SK-N-SH treated with all-trans-retinoic acid at 6 μM for 48 hours (cell line): ENCODE data around the gene HOXA6.

Source experiments
- ATAC-seq: fragments of 200-7000 bp; cut with Tn5 transposase; 3 replicates; pipeline ENCODE4 v1.9.1; 2020; ENCODE audit warnings: mild to moderate bottlenecking, moderate library complexity
- ARNTL ChIP-seq: fragments of 450-650 bp; formaldehyde crosslinking; IDR thresholded peaks from 2 replicates; pipeline ENCODE4 v1.5.0; 2020; ENCODE audit warnings: low read depth, mild to moderate bottlenecking, moderate library complexity, borderline replicate concordance
- BACH2 ChIP-seq: fragments of 250-450 bp; sonication (Bioruptor Pico); IDR thresholded peaks from 2 replicates; pipeline ENCODE4 v1.9.0; 2021; ENCODE audit warnings: mild to moderate bottlenecking, borderline replicate concordance
- CSDC2 ChIP-seq: fragments of 250-450 bp; sonication (Bioruptor Pico); IDR thresholded peaks from 2 replicates; pipeline ENCODE4 v1.5.0; 2020; ENCODE audit warnings: mild to moderate bottlenecking, moderate library complexity
- ESRRG ChIP-seq: fragments of 250-450 bp; sonication (Bioruptor Pico); IDR thresholded peaks from 2 replicates; pipeline ENCODE4 v1.6.1; 2021; ENCODE audit warnings: mild to moderate bottlenecking
- GLIS3 ChIP-seq: fragments of 250-450 bp; sonication (Bioruptor Pico); IDR thresholded peaks from 2 replicates; pipeline ENCODE4 v1.5.0; 2020; ENCODE audit warnings: mild to moderate bottlenecking, moderate library complexity
- ISL1 ChIP-seq: fragments of 250-450 bp; sonication (Bioruptor Pico); IDR thresholded peaks from 2 replicates; pipeline ENCODE4 v2.1.2; 2022; ENCODE audit warnings: mild to moderate bottlenecking, moderate library complexity
- OSR1 ChIP-seq: fragments of 250-450 bp; sonication (Bioruptor Pico); IDR thresholded peaks from 2 replicates; pipeline ENCODE4 v1.8.0; 2022; ENCODE audit warnings: moderate library complexity, mild to moderate bottlenecking, inconsistent platforms
- PPARA ChIP-seq: fragments of 250-450 bp; sonication (Bioruptor Pico); IDR thresholded peaks from 2 replicates; pipeline ENCODE4 v1.5.0; 2020; ENCODE audit warnings: mild to moderate bottlenecking, borderline replicate concordance
- RARB ChIP-seq: fragments of 250-450 bp; sonication (Bioruptor Pico); IDR thresholded peaks from 2 replicates; pipeline ENCODE4 v1.8.0; 2021; ENCODE audit warnings: mild to moderate bottlenecking, moderate library complexity
- SNAI2 ChIP-seq: fragments of 250-450 bp; sonication (Bioruptor Pico); IDR thresholded peaks from 2 replicates; pipeline ENCODE4 v1.5.0; 2020; ENCODE audit warnings: mild to moderate bottlenecking, moderate library complexity
- TCF4 ChIP-seq: fragments of 250-450 bp; sonication (Bioruptor Pico); IDR thresholded peaks from 2 replicates; pipeline ENCODE4 v1.8.0; 2021; ENCODE audit warnings: mild to moderate bottlenecking, moderate library complexity, borderline replicate concordance
- TOX ChIP-seq: fragments of 250-450 bp; sonication (Bioruptor Pico); IDR thresholded peaks from 2 replicates; pipeline ENCODE4 v1.8.0; 2021; ENCODE audit warnings: mild to moderate bottlenecking, moderate library complexity, borderline replicate concordance
- ZC3H10 ChIP-seq: fragments of 250-450 bp; sonication (Bioruptor Pico); IDR thresholded peaks from 2 replicates; pipeline ENCODE4 v1.5.1; 2021; ENCODE audit warnings: mild to moderate bottlenecking, moderate library complexity
- ZFP3 ChIP-seq: fragments of 250-450 bp; sonication (Bioruptor Pico); IDR thresholded peaks from 2 replicates; pipeline ENCODE4 v1.5.0; 2020; ENCODE audit warnings: mild to moderate bottlenecking, moderate library complexity
- ZFP30 ChIP-seq: fragments of 450-650 bp; formaldehyde crosslinking; IDR thresholded peaks from 2 replicates; pipeline ENCODE4 v1.5.0; 2022; ENCODE audit warnings: mild to moderate bottlenecking, moderate library complexity
- ZNF565 ChIP-seq: fragments of 450-650 bp; formaldehyde crosslinking; conservative IDR thresholded peaks from 2 replicates; pipeline ENCODE4 v1.5.0; 2020; ENCODE audit warnings: low read depth, mild to moderate bottlenecking, moderate library complexity
- ZNF8 ChIP-seq: fragments of 450-650 bp; formaldehyde crosslinking; IDR thresholded peaks from 2 replicates; pipeline ENCODE4 v1.5.0; 2020; ENCODE audit warnings: mild to moderate bottlenecking, moderate library complexity
- TF ChIP-seq, protein P1 (sequence below): fragments of 250-450 bp; sonication (Bioruptor Pico); IDR thresholded peaks from 2 replicates; pipeline ENCODE4 v1.8.0; 2020; ENCODE audit warnings: mild to moderate bottlenecking, moderate library complexity, borderline replicate concordance
- TF ChIP-seq, protein P2 (sequence below): fragments of 250-450 bp; sonication (Bioruptor Pico); IDR thresholded peaks from 2 replicates; pipeline ENCODE4 v1.5.1; 2020; ENCODE audit warnings: low read depth, mild to moderate bottlenecking, moderate library complexity
- TF ChIP-seq, protein P3 (sequence below): fragments of 250-450 bp; sonication (Bioruptor Pico); IDR thresholded peaks from 2 replicates; pipeline ENCODE4 v1.5.0; 2020; ENCODE audit warnings: mild to moderate bottlenecking, moderate library complexity
- TF ChIP-seq, protein P4 (sequence below): fragments of 250-450 bp; sonication (Bioruptor Pico); IDR thresholded peaks from 2 replicates; pipeline ENCODE4 v1.8.0; 2021; ENCODE audit warnings: low read depth, mild to moderate bottlenecking, moderate library complexity, borderline replicate concordance
- TF ChIP-seq, protein P5 (sequence below): fragments of 250-450 bp; sonication (Bioruptor Pico); IDR thresholded peaks from 2 replicates; pipeline ENCODE4 v1.5.1; 2021; ENCODE audit warnings: mild to moderate bottlenecking, moderate library complexity

The HOXA6 gene

DNA sequence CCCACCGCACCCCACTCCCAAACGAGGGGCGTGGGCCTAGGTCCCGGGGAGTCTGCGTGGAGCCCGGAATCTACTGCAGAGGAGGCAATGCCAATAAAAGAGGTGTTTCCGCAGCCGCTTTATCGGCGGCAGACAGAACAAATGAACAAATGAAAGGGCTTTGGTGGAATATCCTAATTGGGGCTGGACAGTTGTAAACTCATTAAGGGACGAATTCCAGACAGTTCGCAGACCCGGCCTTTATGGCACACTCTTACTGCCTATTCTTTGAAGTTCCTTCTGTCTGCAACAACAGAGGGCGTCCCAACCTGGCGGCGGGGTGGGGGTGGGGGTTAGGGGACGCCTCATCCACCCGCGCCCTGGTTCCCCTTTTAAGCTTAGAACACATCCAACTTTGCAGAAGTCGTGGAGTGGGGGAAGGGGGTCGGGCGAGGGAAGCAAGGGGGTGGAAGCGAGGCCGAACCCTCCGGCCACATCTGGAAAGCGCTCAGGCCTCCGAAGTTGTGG, 13.7 kb upstream of the HOXA6 start:
- no peak for ATAC-seq
- TF ChIP-seq, protein P1, sequence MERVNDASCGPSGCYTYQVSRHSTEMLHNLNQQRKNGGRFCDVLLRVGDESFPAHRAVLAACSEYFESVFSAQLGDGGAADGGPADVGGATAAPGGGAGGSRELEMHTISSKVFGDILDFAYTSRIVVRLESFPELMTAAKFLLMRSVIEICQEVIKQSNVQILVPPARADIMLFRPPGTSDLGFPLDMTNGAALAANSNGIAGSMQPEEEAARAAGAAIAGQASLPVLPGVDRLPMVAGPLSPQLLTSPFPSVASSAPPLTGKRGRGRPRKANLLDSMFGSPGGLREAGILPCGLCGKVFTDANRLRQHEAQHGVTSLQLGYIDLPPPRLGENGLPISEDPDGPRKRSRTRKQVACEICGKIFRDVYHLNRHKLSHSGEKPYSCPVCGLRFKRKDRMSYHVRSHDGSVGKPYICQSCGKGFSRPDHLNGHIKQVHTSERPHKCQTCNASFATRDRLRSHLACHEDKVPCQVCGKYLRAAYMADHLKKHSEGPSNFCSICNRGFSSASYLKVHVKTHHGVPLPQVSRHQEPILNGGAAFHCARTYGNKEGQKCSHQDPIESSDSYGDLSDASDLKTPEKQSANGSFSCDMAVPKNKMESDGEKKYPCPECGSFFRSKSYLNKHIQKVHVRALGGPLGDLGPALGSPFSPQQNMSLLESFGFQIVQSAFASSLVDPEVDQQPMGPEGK = no peak
- TF ChIP-seq TOX (CRISPR knock-in tag) (no peak), CSDC2 (CRISPR knock-in tag) (no peak), GLIS3 (CRISPR knock-in tag) (no peak), OSR1 (CRISPR knock-in tag) (no peak), ZFP30 (CRISPR knock-in tag) (no peak), ZFP3 (CRISPR knock-in tag) (no peak), ARNTL (CRISPR knock-in tag) (no peak), ISL1 (CRISPR knock-in tag) (no peak), ZNF8 (CRISPR knock-in tag) (no peak), RARB (CRISPR knock-in tag) (no peak), ESRRG (no peak), SNAI2 (no peak), BACH2 (CRISPR knock-in tag) (no peak)
- TF ChIP-seq, protein P2, sequence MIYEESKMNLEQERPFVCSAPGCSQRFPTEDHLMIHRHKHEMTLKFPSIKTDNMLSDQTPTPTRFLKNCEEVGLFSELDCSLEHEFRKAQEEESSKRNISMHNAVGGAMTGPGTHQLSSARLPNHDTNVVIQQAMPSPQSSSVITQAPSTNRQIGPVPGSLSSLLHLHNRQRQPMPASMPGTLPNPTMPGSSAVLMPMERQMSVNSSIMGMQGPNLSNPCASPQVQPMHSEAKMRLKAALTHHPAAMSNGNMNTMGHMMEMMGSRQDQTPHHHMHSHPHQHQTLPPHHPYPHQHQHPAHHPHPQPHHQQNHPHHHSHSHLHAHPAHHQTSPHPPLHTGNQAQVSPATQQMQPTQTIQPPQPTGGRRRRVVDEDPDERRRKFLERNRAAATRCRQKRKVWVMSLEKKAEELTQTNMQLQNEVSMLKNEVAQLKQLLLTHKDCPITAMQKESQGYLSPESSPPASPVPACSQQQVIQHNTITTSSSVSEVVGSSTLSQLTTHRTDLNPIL = no peak
- TF ChIP-seq, protein P3, sequence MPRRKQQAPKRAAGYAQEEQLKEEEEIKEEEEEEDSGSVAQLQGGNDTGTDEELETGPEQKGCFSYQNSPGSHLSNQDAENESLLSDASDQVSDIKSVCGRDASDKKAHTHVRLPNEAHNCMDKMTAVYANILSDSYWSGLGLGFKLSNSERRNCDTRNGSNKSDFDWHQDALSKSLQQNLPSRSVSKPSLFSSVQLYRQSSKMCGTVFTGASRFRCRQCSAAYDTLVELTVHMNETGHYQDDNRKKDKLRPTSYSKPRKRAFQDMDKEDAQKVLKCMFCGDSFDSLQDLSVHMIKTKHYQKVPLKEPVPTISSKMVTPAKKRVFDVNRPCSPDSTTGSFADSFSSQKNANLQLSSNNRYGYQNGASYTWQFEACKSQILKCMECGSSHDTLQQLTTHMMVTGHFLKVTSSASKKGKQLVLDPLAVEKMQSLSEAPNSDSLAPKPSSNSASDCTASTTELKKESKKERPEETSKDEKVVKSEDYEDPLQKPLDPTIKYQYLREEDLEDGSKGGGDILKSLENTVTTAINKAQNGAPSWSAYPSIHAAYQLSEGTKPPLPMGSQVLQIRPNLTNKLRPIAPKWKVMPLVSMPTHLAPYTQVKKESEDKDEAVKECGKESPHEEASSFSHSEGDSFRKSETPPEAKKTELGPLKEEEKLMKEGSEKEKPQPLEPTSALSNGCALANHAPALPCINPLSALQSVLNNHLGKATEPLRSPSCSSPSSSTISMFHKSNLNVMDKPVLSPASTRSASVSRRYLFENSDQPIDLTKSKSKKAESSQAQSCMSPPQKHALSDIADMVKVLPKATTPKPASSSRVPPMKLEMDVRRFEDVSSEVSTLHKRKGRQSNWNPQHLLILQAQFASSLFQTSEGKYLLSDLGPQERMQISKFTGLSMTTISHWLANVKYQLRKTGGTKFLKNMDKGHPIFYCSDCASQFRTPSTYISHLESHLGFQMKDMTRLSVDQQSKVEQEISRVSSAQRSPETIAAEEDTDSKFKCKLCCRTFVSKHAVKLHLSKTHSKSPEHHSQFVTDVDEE (CRISPR knock-in tag) = no peak
- TF ChIP-seq, protein P4, sequence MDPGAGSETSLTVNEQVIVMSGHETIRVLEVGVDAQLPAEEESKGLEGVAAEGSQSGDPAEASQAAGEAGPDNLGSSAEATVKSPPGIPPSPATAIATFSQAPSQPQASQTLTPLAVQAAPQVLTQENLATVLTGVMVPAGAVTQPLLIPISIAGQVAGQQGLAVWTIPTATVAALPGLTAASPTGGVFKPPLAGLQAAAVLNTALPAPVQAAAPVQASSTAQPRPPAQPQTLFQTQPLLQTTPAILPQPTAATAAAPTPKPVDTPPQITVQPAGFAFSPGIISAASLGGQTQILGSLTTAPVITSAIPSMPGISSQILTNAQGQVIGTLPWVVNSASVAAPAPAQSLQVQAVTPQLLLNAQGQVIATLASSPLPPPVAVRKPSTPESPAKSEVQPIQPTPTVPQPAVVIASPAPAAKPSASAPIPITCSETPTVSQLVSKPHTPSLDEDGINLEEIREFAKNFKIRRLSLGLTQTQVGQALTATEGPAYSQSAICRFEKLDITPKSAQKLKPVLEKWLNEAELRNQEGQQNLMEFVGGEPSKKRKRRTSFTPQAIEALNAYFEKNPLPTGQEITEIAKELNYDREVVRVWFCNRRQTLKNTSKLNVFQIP (CRISPR knock-in tag) = no peak
- TF ChIP-seq, protein P5, sequence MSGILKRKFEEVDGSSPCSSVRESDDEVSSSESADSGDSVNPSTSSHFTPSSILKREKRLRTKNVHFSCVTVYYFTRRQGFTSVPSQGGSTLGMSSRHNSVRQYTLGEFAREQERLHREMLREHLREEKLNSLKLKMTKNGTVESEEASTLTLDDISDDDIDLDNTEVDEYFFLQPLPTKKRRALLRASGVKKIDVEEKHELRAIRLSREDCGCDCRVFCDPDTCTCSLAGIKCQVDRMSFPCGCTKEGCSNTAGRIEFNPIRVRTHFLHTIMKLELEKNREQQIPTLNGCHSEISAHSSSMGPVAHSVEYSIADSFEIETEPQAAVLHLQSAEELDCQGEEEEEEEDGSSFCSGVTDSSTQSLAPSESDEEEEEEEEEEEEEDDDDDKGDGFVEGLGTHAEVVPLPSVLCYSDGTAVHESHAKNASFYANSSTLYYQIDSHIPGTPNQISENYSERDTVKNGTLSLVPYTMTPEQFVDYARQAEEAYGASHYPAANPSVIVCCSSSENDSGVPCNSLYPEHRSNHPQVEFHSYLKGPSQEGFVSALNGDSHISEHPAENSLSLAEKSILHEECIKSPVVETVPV (CRISPR knock-in tag) = no peak

DNA sequence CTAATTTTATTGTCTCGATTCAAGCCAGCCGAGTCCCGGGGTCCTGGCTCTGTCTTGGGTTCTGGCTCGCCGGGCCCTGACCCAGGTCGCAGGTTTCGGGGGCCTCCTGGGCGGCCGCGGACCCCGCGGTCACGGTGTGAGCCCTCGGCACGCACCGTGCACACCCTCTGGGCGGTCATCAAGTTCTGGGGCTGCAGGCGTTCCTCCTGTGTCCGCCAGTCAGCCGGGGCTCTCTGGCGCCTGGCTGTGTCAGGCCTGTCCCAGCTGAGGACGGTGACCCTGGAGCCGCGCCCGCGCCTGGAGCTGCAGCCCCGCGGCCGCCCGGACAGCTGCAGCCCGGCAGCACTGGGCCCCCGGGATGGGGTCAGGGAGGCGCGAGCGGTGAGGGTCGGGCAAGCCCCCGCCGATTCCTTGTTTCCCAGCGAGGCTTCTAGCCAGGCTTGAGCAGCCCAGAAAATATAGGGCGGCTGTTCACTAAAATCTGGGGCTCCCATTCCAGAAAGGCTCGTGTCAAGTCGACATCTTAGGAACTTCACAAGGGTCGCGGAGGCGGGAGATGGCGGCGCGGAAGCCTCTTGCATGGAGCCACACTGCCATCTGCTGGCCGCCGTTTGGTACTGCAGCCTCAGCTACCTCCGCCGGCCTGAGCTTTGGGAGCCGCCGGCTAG, 13.1 kb upstream of the HOXA6 start:
- TF ChIP-seq RARB (CRISPR knock-in tag) = no peak
- no peak for TF ChIP-seq ZC3H10 (CRISPR knock-in tag)
- TF ChIP-seq, protein P4 (CRISPR knock-in tag) = no peak
- TF ChIP-seq CSDC2 (CRISPR knock-in tag) = no peak
- TF ChIP-seq, protein P1 = no peak
- TF ChIP-seq, protein P5 (CRISPR knock-in tag) = no peak
- no peak for TF ChIP-seq BACH2 (CRISPR knock-in tag)
- no peak for TF ChIP-seq ISL1 (CRISPR knock-in tag)
- no peak for TF ChIP-seq ZFP3 (CRISPR knock-in tag)
- no peak for TF ChIP-seq PPARA
- TF ChIP-seq ZFP30 (CRISPR knock-in tag) = no peak
- no peak for TF ChIP-seq TCF4 (CRISPR knock-in tag)
- no peak for TF ChIP-seq ZNF565 (CRISPR knock-in tag)
- TF ChIP-seq ESRRG = no peak
- TF ChIP-seq TOX (CRISPR knock-in tag) = no peak
- TF ChIP-seq SNAI2 = no peak
- TF ChIP-seq ZNF8 (CRISPR knock-in tag) = no peak
- TF ChIP-seq GLIS3 (CRISPR knock-in tag) = no peak
- ATAC-seq = peak; percentile 85
